Peyer's patch (tissue), 4 donors: ENCODE data around the gene GNPTG. TPM values are rescaled to one million over a fixed set of nuclear protein-coding genes. Genes with fewer than 3 reads are reported as not detected.
A peak's percentile ranks its signal among the peaks of the same experiment; 100 is the strongest.

ENCODE experiments used
- DNase-seq, 3 donors: peaks; one replicate each; pipeline ENCODE4 v3.0.0-alpha.2; 2017 to 2019
- H3K27ac ChIP-seq, 4 donors: fragments of 200-600 bp; sonication (generic); one replicate each; pipeline ENCODE4 v1.5.1; 2016 to 2019
- H3K27me3 ChIP-seq, 2 donors: fragments of 200-600 bp; sonication (generic); one replicate each; pipeline ENCODE4 v1.5.1; 2019
- H3K36me3 ChIP-seq, 3 donors: fragments of 200-600 bp; sonication (generic); one replicate each; pipeline ENCODE4 v1.5.1; 2016 to 2019
- H3K4me1 ChIP-seq, 4 donors: fragments of 200-600 bp; sonication (generic); one replicate each; pipeline ENCODE4 v1.5.1; 2016 to 2019
- H3K4me3 ChIP-seq, 4 donors: fragments of 200-600 bp; sonication (generic); 1 replicate in 3 of 4; 2 replicates in 1 of 4; pipeline ENCODE4 v1.5.1; 2016 to 2019; ENCODE audit warnings: mild to moderate bottlenecking in 1 of 4
- H3K9me3 ChIP-seq, 4 donors: fragments of 200-600 bp; sonication (generic); one replicate each; pipeline ENCODE4 v1.5.1; 2016 to 2019; ENCODE audit warnings: mild to moderate bottlenecking in 1 of 4
- POLR2A ChIP-seq, 2 donors: fragments of 450-650 bp; IDR thresholded peaks; one replicate each; pipeline ENCODE4 v1.5.1; 2017; ENCODE audit warnings: antibody characterized with exemption in 2 of 2, mild to moderate bottlenecking in 2 of 2, moderate library complexity in 2 of 2
- total RNA-seq, 4 donors: library from RNA; depleted of rRNA; stranded (reverse); fragments of >200 nt; gene quantifications; one replicate each; pipeline ENCODE4 v1.1.0, GENCODE V29; 2016
- TF ChIP-seq, protein P1 (sequence below), 6 experiments: fragments of 450-650 bp in 4 of 6; fragments of 200-600 bp in 2 of 6; sonication (generic) in 1 of 6; IDR thresholded peaks; one replicate each; pipeline ENCODE4 v1.5.1; 2017 to 2019; ENCODE audit warnings: antibody characterized with exemption in 6 of 6, mild to moderate bottlenecking in 3 of 6, moderate library complexity in 1 of 6

The GNPTG gene
- total RNA-seq, 4 donors from 2014 or later = 51.1 to 83.3 (median 65.0) TPM

DNA sequence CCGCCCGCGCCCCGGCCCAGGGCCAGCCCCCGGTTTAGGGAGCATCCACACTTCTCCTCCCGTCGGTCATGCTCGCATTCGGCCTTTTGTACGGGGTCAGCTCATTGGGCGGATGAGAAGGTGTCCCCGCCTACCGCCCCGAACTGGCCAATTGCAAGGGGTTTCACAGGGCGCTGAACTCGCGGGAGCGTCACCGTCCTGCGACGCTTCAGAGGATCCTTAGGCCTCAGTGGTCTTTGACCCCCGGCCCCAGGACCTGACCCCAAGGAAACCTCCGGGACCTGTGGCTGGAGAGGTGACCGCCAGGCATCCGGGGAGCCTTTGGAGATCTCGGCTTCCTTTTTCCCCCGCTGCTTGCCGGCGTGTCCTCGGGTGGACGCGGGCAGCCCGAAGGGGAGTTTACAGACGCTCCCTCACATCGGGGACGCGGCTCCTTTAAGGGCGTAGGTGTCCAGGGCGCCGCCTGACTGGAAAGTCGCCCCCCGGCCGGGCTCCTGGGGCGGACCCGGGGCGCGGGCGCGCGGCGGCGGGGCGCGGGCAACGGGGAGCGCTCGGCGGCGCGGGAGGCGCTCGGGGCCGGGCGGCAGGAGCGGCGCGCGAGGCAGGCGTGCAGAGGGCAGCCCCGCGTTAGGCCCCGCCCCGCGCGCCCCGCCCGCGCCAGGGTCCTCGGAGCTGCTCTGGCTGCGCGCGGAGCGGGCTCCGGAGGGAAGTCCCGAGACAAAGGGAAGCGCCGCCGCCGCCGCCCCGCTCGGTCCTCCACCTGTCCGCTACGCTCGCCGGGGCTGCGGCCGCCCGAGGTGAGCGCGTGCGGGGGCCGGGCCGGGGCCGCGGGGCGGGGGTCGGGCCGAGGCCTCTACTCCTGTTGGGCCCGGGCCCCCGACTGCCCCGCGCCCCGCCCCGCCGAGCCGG, 42.5 kb upstream of the GNPTG start, which contains the start of gene UBE2I:
UBE2I (plus strand) TSS at position 660 of the 909 bp plus-strand sequence. CDS start 4,395 bp downstream, outside the sequence.
- TF ChIP-seq, protein P1, sequence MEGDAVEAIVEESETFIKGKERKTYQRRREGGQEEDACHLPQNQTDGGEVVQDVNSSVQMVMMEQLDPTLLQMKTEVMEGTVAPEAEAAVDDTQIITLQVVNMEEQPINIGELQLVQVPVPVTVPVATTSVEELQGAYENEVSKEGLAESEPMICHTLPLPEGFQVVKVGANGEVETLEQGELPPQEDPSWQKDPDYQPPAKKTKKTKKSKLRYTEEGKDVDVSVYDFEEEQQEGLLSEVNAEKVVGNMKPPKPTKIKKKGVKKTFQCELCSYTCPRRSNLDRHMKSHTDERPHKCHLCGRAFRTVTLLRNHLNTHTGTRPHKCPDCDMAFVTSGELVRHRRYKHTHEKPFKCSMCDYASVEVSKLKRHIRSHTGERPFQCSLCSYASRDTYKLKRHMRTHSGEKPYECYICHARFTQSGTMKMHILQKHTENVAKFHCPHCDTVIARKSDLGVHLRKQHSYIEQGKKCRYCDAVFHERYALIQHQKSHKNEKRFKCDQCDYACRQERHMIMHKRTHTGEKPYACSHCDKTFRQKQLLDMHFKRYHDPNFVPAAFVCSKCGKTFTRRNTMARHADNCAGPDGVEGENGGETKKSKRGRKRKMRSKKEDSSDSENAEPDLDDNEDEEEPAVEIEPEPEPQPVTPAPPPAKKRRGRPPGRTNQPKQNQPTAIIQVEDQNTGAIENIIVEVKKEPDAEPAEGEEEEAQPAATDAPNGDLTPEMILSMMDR (IDR thresholded peaks at IDR 0.05) = no peak
- TF ChIP-seq POLR2A (IDR thresholded peaks at IDR 0.05) = peak in 1 of 2 donors; percentile 55
- H3K9me3 ChIP-seq = no peaks in the 10 kb centered on the region
- H3K27ac ChIP-seq = peak within 1 kb of the TSS; percentile 85 to 100 (median 94)
- H3K4me1 ChIP-seq = peaks cover 8 to 36% (median 23%) of the 10 kb centered on the region in 4 donors
- no peaks in the 10 kb centered on the region for H3K27me3 ChIP-seq
- peak within 1 kb of the TSS; percentile 63 to 92 (median 82) for H3K4me3 ChIP-seq
- peak; percentile 96 to 98 (median 98) for DNase-seq
- peaks cover 0 to 8% (median 0%) of the 10 kb centered on the region in 3 donors for H3K36me3 ChIP-seq

DNA sequence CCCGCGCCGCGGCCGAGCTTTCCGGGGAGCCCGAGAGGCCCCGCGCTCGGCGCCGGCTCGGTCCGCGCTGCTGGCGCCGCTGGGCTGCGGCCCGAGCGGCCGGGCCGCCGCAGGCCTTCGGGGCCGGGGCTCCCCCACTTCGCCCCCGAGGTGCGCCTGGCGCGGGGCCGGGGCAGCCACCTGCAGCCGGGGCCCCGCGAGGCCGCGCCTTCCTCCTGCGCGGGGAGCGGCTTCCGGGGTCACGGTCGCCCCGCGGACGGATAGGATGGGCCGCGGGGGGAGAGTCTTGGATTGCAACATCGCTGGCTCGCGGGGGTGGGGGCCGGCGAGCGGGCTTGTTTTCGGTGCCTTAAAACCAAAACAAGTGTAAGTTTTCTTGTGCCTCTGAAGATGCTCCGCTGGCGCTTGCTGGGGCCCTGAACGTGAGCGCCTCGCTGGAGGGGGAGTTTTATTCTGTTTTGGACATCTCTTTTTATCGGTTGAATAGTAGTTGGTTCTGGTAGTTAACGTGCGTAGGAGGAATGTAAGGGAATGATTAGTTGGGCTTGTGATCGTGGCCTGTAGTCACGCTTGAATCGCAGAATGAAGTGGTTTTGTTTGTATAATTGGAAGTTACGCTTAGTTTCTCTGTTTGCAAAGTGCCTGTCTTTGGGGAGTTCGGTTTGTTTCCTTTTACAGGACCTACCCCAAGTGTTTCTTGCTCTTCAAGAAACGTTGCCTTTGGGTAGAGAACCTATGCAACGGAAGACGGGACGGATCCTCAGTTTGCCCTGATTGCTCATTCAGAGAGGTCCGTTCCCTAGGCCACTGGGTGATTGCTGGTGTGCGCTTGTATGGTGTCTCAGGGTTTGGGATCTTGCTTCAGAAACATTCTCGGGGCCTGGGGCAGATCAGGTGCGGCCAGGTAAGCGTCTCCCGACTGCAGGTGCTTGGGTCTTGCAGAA, 41.6 kb upstream of the GNPTG start:
- DNase-seq = peak; percentile 67 to 81 (median 70)
- H3K4me3 ChIP-seq = peak overlapping the region; percentile 59 to 92 (median 82)
- peaks cover 0 to 18% (median 0%) of the 10 kb centered on the region in 3 donors for H3K36me3 ChIP-seq
- no peaks in the 10 kb centered on the region for H3K9me3 ChIP-seq
- H3K27ac ChIP-seq = peak overlapping the region; percentile 85 to 100 (median 94)
- H3K27me3 ChIP-seq = no peaks in the 10 kb centered on the region
- H3K4me1 ChIP-seq = peaks cover 8 to 36% (median 21%) of the 10 kb centered on the region in 4 donors
- TF ChIP-seq POLR2A (IDR thresholded peaks at IDR 0.05) = no peak
- TF ChIP-seq, protein P1 (IDR thresholded peaks at IDR 0.05) = no peak

DNA sequence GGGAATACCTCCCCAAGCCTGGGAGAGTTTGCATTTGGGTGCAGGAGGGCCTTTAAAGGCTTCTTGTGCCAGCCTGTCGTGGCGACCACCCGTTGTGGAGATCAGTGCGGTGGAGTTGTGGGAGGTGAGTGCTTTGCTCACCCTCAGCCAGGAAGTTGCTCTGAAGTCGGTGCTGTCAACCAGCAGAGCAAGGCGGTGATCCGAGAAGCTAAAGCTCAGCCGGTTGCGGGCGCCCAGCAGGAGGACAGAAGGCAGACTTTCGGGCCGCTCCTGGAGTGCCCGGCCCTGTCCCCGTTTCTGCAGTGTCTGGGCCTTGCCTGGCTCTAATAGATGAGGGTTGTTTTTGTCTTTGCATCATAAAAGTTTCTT, 40.9 kb upstream of the GNPTG start:
- Histone ChIP-seq H3K9me3 (no peaks in the 10 kb centered on the region), H3K4me3 (peak overlapping the region; percentile 59 to 92 (median 82)), H3K36me3 (peaks cover 0 to 24% (median 0%) of the 10 kb centered on the region in 3 donors), H3K27ac (peak overlapping the region; percentile 64 to 97 (median 88)), H3K27me3 (no peaks in the 10 kb centered on the region), H3K4me1 (peaks cover 8 to 36% (median 21%) of the 10 kb centered on the region in 4 donors)
- TF ChIP-seq, protein P1 (IDR thresholded peaks at IDR 0.05) = no peak
- TF ChIP-seq POLR2A (IDR thresholded peaks at IDR 0.05) = no peak
- peak in 1 of 3 donors; percentile 51 for DNase-seq

DNA sequence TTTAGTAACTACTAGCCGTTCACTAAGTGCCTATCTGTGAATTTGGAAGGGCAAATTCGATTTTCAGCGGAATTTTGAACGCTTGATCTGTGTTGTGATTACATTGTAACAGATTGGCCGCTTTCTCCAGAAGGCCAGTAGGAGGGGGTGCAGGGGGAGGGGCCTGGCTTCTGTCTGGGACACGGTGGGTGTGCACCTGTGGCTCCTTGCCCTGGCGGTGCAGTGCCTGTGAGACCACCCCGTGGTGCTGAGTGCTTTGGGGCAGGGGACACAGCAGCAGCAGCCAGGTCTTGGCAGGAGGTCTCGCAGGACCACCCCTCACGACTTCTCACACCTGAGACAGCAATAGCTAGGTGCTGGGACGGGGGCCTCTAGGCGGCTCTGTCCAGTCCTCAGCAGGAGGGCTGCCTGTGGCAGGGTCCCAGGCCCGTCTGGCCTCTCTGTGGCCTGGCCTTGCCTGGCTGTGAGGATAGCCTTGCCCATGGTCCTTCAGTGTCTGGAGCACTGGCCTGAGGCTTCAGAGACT, 40.5 kb upstream of the GNPTG start:
- H3K9me3 ChIP-seq = no peaks in the 10 kb centered on the region
- H3K27me3 ChIP-seq = no peaks in the 10 kb centered on the region
- TF ChIP-seq POLR2A (IDR thresholded peaks at IDR 0.05) = no peak
- TF ChIP-seq, protein P1 (IDR thresholded peaks at IDR 0.05) = no peak
- H3K4me1 ChIP-seq = peaks cover 8 to 36% (median 21%) of the 10 kb centered on the region in 4 donors
- peaks cover 0 to 29% (median 0%) of the 10 kb centered on the region in 3 donors for H3K36me3 ChIP-seq
- DNase-seq = no peak
- H3K4me3 ChIP-seq = peak overlapping the region; percentile 59 to 92 (median 82)
- peak overlapping the region; percentile 3 to 97 (median 78) for H3K27ac ChIP-seq
